Measurements from ENCODE around the gene RBBP8NL.

RBBP8NL gene

GRCh38 chr20:62405981-62406513 lies 21.3 kb downstream of the RBBP8NL start:
- no peak for DNase-seq

DNA sequence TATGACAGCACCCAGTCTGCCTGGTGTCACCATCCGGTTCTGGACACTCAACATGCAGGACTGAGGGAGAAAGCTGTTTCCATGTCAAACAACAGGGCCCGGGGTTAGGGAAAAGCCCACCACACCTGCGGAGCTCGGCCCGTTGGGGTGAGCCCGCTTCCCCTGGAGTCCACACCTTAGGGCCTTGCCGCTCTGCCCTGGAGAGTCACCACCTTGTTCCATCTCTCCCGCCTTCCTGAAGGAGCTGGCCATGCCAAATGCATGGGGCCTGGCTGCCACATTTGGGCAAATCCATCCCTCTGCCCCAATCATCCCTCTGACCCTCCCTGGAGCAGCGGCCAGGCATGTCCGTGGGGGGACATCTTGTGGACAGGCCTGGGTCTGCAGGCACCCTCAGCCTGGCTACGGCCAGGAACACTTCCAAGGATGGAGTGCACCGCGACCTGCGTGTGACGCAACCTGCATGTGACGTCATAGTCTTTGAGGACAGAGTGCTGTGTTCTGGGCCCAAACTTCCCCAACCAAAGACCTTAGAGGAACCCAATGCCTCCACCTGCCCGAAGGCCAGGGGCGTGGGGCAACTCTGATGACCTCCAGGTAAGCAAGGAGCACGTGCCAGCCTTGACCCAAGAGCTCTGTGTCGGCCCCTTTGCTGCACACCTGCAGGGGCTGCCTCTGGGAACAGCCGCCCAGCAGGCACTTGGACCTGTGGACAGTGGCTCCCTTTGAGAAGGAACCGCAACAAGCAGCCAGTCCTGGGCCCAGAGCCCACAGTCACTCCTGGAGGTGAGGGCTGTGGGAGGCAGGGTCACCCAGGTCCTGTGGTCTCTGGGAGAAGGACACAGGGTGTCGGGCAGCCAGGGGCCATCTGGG lies 22.0 kb downstream of the RBBP8NL start:
- DNase-seq: no peak

GRCh38 chr20:62404761-62405107 lies 22.6 kb downstream of the RBBP8NL start:
- DNase-seq: no peak

DNA sequence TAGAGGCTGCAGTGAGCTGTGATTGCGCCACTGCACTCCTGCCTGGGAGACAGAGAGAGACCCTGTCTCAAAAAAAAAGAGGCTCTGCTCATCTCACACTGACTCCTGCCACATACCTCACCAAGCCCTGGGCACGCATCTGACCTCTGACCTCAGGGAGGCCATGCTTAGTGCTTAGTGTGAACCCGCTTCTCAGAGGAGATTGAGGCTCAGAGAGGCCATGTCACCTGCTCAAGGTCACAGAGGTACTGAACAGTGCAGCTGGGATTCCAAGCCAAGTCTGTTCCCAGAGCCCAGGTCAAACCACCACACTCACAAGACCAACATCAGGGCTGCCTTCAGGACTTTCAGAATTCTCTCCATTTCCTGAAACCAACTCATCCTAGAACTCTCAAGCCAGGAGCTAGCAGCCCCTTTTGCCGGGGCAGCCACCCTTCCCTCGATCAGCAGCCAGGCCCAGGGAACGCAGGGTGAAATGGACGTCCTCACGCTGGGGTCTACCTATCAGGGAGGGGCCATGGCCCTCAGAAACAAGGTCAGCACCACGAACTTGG lies 23.1 kb downstream of the RBBP8NL start:
- DNase-seq: no peak

GRCh38 chr20:62403331-62403730 lies 24.0 kb downstream of the RBBP8NL start:
- DNase-seq: no peak

DNA sequence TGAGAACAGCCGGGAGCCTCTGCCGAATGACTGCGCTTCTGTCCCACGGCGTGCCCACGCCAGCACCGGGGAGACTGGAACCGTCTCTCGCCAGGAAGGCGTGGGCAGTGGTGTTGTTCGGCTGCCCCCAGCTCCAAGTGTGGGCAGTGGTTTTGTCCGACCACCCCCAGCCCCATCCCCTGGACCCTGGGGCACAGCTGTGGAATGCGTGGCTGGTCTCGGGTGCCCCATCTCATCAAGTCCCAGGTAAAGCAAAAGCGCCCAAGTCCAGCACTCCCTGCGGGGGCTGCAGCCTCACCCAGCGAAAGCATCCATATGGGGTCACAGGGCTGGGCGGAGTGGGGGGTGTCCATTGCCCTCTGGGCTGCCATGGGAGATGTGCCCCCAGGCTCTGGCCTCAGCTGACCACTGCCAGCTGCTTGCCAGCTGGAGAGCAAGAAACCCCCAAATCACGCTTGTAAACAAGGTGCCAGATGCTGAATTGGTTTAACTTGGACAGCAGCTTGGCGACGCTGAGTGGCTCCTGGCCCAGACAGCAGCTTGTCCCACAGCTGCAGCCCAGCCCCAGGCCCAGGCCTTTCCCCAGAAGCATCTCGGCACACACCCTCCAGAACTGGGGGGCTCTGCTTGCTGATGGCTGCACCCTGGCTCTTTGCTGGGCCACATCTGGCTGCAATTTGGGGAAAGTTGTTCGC lies 24.7 kb downstream of the RBBP8NL start:
- DNase-seq: no peak

DNA sequence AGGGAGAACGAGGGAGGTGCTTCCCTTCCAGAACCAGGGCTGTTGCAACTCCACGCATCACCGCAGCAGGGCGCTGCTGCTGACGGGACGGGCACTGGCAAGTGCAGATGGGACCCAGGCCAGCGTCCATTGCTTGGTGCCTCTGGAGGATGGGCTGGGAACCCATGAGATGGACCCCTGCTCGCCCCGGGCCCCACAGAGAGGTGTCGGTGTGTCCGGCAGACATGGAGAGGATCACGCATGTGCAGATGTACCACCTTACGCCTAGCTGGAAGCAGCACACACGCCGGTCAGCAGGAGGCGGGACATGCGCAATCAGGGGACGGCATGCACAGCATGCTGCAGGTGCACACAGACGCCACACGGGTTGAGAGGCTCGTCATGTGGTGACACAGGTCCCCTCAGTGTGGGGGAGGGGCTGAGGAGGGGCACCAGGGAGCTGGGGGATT lies 26.0 kb downstream of the RBBP8NL start:
- DNase-seq: no peak

DNA sequence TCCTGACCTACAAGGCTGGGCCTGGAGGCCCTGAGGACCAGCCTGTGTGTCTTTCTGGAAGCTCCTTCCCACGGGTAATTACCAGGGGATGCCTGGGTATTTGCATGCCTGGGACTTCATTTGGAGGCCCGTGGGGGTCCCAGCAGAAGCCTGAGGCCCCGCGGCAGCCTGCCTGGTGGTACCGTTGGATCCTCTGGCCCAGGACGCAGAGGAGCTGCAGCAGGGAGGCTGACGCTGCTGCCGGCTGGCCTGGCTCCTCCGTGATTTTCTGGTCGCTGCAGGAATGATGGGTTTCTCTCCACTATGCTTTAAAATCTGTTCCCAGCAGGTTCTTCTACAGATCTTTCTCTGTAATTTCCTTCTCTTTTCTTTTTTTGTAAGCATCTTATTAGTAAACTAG lies 26.8 kb downstream of the RBBP8NL start:
- DNase-seq: no peak

GRCh38 chr20:62400021-62400420 lies 27.3 kb downstream of the RBBP8NL start:
- no peak for DNase-seq

DNA sequence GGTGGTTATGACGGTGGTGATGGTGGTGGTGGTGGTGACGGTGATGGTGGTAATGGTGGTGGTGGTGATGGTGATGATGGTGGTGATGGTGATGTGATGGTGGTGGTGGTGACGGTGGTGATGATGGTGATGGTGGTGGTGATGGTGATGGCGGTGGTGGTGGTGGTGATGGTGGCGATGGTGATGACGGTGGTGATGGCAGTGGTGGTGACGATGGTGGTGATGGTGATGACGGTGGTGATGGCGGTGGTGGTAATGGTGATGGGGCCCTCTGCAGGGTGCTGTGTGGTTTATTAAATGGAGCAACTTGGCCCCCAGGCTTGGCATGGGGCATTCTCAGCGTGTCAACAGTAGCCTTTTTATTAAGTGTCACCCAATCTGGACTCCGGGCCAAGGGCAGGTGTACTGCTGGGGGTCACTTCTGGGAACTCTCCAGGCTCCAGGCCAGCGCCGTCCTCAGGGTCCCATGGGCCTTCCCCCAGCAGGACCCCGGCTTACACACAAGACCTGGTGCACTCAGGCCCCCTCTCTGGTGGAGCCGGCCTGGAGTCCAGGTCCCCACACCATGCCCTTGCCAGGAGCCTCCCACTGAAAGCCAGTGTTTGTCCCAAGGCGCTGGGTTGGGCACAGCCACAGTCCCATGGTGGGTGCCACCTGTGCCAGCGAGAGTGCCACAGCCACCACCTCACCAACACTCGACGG lies 29.1 kb downstream of the RBBP8NL start:
- DNase-seq: no peak

DNA sequence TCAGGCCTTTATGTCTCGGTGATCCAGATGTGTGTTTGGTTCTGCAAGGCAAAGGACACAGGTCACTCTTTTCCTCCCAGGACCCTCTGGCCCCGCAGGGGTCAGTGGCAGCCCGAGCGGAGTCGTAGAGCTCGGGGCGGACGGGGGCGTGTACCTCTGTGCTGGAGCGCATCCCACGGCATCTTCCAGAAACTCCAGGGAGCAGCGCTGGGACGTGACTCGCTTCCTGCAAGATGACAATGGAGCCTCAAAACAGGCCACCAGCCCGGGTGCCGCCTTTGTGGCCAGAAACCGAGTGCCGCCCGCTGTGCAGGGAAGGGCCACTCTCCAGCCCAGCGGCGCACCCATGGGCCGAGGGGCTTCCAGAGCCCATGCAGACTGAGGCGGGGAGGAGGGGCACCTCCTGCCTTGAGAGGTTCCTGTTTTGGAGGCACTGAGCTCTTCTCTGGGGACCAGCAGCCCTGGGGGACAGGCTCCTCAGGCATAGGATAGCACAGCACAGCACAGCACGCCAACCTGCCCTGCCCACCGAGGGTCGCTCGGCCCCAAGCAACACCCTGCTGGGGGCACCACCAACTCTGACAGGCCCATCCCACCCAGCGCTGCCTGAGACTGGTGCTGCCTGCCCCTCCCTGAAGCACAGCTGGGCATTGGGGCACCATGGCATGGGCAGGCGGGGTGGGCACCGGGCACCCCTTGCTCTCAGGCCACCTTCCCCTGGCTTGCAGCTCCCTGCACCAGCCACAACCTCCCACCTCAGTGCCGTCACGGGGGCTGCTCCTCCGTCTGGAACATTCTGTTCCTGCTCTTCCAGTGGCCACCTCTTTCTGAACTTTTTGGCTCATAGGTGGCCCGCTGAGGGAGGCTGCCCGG lies 30.7 kb downstream of the RBBP8NL start:
- no peak for DNase-seq

DNA sequence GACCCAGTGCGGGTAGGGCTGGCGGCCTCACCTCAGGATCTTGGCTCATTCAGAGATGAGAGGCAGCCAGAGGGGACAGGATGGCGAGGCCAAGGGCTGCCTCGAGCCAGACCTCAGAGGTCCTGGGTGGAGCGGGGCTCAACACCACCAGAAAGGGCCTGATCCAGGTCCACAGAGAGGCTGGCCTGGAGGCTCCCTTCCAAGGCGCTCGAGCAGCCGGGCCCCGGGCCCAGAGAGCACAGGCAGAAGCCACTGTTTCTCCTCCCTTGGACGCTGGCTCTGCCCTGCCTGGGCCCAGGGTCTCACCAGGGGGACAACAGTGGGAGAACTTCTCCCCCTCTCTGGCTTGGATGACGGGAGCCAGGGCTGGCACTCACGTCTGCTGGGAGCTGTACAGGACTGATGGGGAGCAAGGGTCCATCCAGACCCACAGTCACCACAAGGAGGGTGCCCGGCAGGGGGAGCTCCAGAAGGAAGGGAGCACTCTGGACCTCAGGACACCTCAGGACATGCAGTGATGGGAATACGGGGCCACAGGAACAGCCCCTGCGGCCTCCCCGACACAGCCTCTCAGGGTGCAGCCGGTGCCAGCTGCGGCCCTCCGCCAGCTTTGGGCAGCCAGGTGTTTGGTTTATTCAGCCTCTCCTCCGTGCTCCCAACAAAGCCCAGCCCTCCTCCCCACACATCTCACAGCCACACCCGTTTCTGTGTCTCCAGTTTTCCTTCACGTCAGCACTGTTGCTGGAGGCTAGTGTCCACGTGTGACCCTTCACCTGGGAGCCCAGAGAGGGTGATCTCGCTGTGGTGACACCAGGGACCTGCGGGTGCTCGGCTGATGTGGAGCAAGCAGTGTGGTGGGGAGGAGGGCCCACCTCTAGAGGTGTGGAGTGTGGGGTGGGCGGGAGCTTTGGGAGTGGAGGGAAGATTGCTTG lies 31.8 kb downstream of the RBBP8NL start:
- no peak for DNase-seq

- DNase-seq: no peak
These were observed 32.8 kb downstream of the RBBP8NL start for GRCh38 chr20:62394248-62395245.

- no peak for DNase-seq
These were observed 33.5 kb downstream of the RBBP8NL start for GRCh38 chr20:62393830-62394229.

DNA sequence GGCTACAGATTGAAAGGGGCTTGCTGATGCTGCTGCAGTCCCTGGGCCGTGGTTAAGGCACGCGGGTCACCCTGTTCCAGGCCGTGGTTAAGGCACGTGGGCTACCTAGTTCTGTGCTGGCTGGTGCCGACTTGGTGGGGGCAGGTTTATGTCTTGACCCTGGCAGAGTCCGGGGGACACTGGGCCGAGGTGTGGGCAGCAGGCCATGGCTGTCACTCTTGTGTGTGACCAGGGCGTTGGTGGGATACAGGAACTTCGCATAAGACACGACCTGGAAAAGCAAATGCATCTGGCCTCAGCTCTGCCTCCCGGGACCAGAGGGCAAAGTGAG lies 34.0 kb downstream of the RBBP8NL start:
- DNase-seq: no peak

GRCh38 chr20:62392621-62393334 lies 34.6 kb downstream of the RBBP8NL start:
- DNase-seq: no peak

- DNase-seq: no peak
These were observed 35.3 kb downstream of the RBBP8NL start for GRCh38 chr20:62392077-62392418.

- no peak for DNase-seq
These were observed 35.9 kb downstream of the RBBP8NL start for GRCh38 chr20:62391165-62392076.
